GM23248 (cell line): ENCODE data around the gene CENPU.

ENCODE experiments used
- EZH2 ChIP-seq: fragments of 200-600 bp; sonication (generic); IDR thresholded peaks from 2 replicates; pipeline ENCODE4 v1.6.1; 2018; ENCODE audit warnings: antibody characterized with exemption, mild to moderate bottlenecking; ENCODE audit not compliant: insufficient read depth, poor library complexity, severe bottlenecking
- EZH2phosphoT487 ChIP-seq: fragments of 200-600 bp; sonication (generic); IDR thresholded peaks from 2 replicates; pipeline ENCODE4 v1.6.1; 2018; ENCODE audit warnings: antibody characterized with exemption, moderate library complexity, mild to moderate bottlenecking, low read depth; ENCODE audit not compliant: insufficient read depth

DNA sequence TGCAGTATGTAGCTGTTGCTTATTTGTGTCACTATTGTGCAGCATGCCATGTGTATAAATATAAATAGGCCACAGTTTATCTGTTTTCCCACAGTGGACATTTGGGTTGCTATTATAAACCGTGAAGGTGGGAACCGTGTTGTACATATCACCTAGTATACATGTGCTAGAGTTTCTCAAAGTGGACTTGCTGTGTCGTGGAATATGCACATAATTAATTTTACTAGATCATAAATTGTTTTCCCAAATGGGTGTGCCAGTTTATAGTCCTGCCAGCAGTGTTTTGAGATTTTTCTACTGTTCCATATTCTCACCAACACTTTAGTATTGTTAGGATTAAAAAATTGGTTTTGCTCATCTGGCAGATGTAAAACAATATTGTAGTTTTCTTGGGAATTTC, 45.9 kb downstream of the CENPU start:
- TF ChIP-seq EZH2phosphoT487 (no peak), EZH2 (no peak)
